DOHH2 (cell line): ENCODE measurements around the gene MANEAL.

ENCODE experiments used
- H3F3A ChIP-seq: fragments of 200-600 bp; sonication (generic), shearing (Covaris generic); 2 replicates; pipeline ENCODE4 v1.6.0; 2016; ENCODE audit warnings: antibody characterized with exemption, mild to moderate bottlenecking; ENCODE audit not compliant: control insufficient read depth, insufficient read depth
- H3K27ac ChIP-seq: fragments of 200-600 bp; sonication (generic); 2 replicates; pipeline ENCODE4 v1.5.1; 2014; ENCODE audit warnings: low read depth, mild to moderate bottlenecking, low read length, moderate library complexity
- H3K27me3 ChIP-seq: fragments of 200-600 bp; sonication (generic); 2 replicates; pipeline ENCODE4 v1.6.1; 2014; ENCODE audit warnings: mild to moderate bottlenecking, low read length, mixed read lengths; ENCODE audit not compliant: control insufficient read depth
- H3K36me3 ChIP-seq: fragments of 200-600 bp; sonication (generic); 2 replicates; pipeline ENCODE4 v1.6.1; 2014; ENCODE audit warnings: mild to moderate bottlenecking, low read length, moderate library complexity, mixed read lengths; ENCODE audit not compliant: control insufficient read depth
- H3K4me1 ChIP-seq: fragments of 200-600 bp; sonication (generic); 2 replicates; pipeline ENCODE4 v1.6.1; 2014; ENCODE audit warnings: mild to moderate bottlenecking, low read length, mixed read lengths; ENCODE audit not compliant: control insufficient read depth
- H3K4me2 ChIP-seq: fragments of 200-600 bp; sonication (generic); 2 replicates; pipeline ENCODE4 v1.6.0; 2014; ENCODE audit warnings: mild to moderate bottlenecking, low read length, moderate library complexity
- H3K4me3 ChIP-seq: fragments of 200-600 bp; sonication (generic); 2 replicates; pipeline ENCODE4 v1.5.1; 2014; ENCODE audit warnings: mild to moderate bottlenecking, low read length, mixed read lengths
- H3K79me2 ChIP-seq: fragments of 200-600 bp; sonication (generic); 2 replicates; pipeline ENCODE4 v1.6.1; 2014; ENCODE audit warnings: mild to moderate bottlenecking, low read length, mixed read lengths; ENCODE audit not compliant: control insufficient read depth
- H3K9me2 ChIP-seq: fragments of 200-600 bp; sonication (generic); replicated peaks from 2 replicates; pipeline ENCODE4 v1.6.1; 2014; ENCODE audit warnings: mild to moderate bottlenecking, low read length, mixed read lengths; ENCODE audit not compliant: control insufficient read depth
- H3K9me3 ChIP-seq: fragments of 200-600 bp; sonication (generic); 2 replicates; pipeline ENCODE4 v1.6.1; 2014; ENCODE audit warnings: antibody characterized with exemption, low read length, mixed read lengths; ENCODE audit not compliant: control insufficient read depth, insufficient read depth
- H4K20me1 ChIP-seq: fragments of 200-600 bp; sonication (generic); 2 replicates; pipeline ENCODE4 v1.6.0; 2014; ENCODE audit warnings: low read depth, mild to moderate bottlenecking, antibody characterized with exemption, low read length, moderate library complexity; ENCODE audit not compliant: control insufficient read depth, insufficient read depth
- EZH2phosphoT487 ChIP-seq: fragments of 200-600 bp; sonication (generic); IDR thresholded peaks from 2 replicates; pipeline ENCODE4 v1.6.1; 2017; ENCODE audit warnings: borderline replicate concordance, mild to moderate bottlenecking, antibody characterized with exemption, low read length, moderate library complexity, mixed read lengths
- TF ChIP-seq, protein P1 (sequence below): fragments of 200-600 bp; sonication (generic); IDR thresholded peaks from one replicate; pipeline ENCODE4 v1.5.1; 2014; ENCODE audit warnings: antibody characterized with exemption, mild to moderate bottlenecking, low read depth, low read length; ENCODE audit not compliant: poor library complexity, severe bottlenecking

The MANEAL gene

DNA sequence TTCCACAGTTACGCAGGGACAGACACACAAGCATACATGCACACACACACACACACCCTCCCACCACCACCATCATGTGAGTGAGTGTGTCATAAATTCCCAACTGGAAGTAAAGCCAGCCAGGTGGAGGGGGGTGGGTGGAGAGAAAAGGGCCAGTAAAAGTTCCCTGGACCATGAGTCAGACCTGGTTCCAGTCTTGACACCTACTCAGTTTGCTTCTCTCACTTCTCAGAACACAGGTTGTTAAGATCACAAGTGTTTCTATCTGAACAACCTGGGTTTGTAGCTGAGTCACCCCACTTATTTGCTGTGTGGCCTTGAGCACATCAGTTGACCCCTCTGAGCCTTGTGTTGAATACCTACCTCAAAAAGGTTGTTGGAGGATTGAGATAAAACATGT, 38.4 kb upstream of the MANEAL start:
- Histone ChIP-seq H3F3A (no peaks in the 10 kb centered on the region), H3K36me3 (no peaks in the 10 kb centered on the region), H3K79me2 (no peaks in the 10 kb centered on the region), H3K4me3 (no peak overlapping the region), H3K9me2 (no peaks in the 10 kb centered on the region), H4K20me1 (no peaks in the 10 kb centered on the region), H3K27ac (no peak overlapping the region), H3K9me3 (no peaks in the 10 kb centered on the region), H3K27me3 (peaks cover 53% of the 10 kb centered on the region), H3K4me2 (no peak overlapping the region), H3K4me1 (no peaks in the 10 kb centered on the region)
- TF ChIP-seq EZH2phosphoT487, result no peak
- TF ChIP-seq, protein P1, sequence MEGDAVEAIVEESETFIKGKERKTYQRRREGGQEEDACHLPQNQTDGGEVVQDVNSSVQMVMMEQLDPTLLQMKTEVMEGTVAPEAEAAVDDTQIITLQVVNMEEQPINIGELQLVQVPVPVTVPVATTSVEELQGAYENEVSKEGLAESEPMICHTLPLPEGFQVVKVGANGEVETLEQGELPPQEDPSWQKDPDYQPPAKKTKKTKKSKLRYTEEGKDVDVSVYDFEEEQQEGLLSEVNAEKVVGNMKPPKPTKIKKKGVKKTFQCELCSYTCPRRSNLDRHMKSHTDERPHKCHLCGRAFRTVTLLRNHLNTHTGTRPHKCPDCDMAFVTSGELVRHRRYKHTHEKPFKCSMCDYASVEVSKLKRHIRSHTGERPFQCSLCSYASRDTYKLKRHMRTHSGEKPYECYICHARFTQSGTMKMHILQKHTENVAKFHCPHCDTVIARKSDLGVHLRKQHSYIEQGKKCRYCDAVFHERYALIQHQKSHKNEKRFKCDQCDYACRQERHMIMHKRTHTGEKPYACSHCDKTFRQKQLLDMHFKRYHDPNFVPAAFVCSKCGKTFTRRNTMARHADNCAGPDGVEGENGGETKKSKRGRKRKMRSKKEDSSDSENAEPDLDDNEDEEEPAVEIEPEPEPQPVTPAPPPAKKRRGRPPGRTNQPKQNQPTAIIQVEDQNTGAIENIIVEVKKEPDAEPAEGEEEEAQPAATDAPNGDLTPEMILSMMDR, result no peak

DNA sequence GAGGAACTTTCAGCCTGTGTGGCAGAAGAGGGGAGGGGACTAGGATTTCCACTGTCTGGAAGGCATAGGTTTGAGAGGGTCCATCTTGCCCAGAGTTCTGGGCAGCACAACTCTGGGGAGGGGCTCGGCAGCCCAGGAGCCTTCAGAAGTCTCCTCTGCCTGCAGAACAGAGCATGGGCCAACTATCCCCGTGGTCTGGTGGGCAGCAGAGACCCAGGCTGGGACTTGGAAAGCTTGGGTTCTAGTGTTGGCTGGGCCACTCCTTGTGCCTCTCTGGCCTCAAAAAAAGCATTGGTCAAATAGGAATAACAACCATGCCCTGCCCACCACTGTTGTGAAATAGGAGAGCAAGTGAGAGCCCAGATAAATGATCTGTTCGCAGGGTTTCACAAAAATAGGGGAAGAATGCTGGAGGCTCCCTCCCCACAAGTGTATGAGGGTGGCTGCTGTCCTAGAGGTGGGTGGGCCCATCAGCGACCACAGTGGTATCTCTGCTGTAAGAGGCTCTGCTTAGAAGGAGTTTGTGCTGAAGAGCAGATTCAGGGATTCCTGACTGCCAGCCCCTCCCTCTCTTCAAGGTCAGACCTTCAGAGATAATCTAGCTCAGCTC, 37.6 kb upstream of the MANEAL start:
- H3K27me3 ChIP-seq, result peaks cover 53% of the 10 kb centered on the region
- TF ChIP-seq, protein P1, result no peak
- no peak for TF ChIP-seq EZH2phosphoT487

GRCh38 chr1:37759451-37759850, 34.2 kb upstream of the MANEAL start:
- TF ChIP-seq EZH2phosphoT487, result no peak
- TF ChIP-seq, protein P1, result no peak
- Histone ChIP-seq H3K36me3 (no peaks in the 10 kb centered on the region), H3K9me2 (no peaks in the 10 kb centered on the region), H3F3A (no peaks in the 10 kb centered on the region), H3K27me3 (peaks cover 32% of the 10 kb centered on the region), H3K27ac (no peak overlapping the region), H3K4me2 (no peak overlapping the region), H3K79me2 (no peaks in the 10 kb centered on the region), H3K4me3 (no peak overlapping the region), H4K20me1 (no peaks in the 10 kb centered on the region), H3K4me1 (no peaks in the 10 kb centered on the region), H3K9me3 (no peaks in the 10 kb centered on the region)

More for the DNA sequence above, 37.6 kb upstream of the MANEAL start:
- Histone ChIP-seq H3K9me2 (no peaks in the 10 kb centered on the region), H3K27ac (no peak overlapping the region), H3F3A (no peaks in the 10 kb centered on the region), H4K20me1 (no peaks in the 10 kb centered on the region), H3K4me1 (no peaks in the 10 kb centered on the region), H3K36me3 (no peaks in the 10 kb centered on the region), H3K9me3 (no peaks in the 10 kb centered on the region), H3K4me3 (no peak overlapping the region), H3K4me2 (no peak overlapping the region), H3K79me2 (no peaks in the 10 kb centered on the region)
